ENCODE measurements around the gene TAF4.
"Not testable (repeated sequence)": the region's sequence is repeated elsewhere in the genome, so short reads cannot be mapped to it uniquely, and the experiment has no call there.

Gene TAF4

DNA sequence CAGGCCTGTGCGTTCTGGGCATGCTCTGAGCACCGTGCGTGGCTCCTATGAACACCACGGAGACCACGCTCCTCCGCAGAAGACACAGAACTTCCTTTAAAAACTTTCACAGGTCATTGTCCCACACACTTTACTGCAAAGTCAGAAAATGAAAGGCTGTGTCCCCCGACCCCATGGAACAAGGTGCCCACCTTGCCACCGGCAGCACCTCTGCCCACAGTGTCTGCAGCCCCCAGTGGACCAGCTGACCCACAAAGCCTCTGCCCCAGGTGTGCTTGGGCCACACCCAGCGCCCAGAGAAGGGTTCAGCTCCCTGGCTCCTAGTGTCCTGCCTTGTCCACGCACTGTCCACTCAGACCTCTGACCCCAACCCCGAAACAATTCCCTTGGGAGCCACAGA lies 8.7 kb downstream of the TAF4 start:
- DNase-seq: no peak

DNA sequence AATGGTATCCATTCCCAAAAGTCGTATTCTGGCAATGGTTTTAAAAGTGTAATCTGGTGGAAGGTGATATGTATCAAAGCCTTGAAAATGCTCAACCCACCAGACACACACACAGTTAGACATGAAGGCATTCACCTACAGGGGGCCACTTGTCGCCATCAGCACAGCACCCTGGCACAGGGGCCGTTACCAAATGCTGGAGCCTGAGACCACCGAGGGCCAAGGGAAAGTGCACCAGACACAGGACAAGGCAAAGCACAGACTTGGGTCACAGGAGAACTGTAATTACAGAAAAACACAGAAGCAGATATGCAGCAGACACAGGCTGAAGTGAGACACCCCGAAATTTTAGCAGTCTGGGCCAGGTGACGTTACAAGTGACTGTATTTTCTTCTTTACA lies 9.3 kb downstream of the TAF4 start:
- no peak for DNase-seq

DNA sequence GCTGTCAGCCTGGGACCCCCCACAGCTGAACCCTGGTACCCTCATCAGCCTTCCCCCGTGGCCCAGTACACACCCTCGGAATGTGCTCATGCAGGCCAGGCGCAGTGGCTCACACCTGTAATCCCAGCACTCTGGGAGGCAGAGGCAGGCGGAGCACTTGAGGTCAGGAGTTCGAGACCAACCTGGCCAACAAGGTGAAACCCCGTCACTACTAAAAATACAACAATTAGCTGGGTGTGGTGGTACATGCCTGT lies 9.9 kb downstream of the TAF4 start:
- not testable (repeated sequence) for DNase-seq

DNA sequence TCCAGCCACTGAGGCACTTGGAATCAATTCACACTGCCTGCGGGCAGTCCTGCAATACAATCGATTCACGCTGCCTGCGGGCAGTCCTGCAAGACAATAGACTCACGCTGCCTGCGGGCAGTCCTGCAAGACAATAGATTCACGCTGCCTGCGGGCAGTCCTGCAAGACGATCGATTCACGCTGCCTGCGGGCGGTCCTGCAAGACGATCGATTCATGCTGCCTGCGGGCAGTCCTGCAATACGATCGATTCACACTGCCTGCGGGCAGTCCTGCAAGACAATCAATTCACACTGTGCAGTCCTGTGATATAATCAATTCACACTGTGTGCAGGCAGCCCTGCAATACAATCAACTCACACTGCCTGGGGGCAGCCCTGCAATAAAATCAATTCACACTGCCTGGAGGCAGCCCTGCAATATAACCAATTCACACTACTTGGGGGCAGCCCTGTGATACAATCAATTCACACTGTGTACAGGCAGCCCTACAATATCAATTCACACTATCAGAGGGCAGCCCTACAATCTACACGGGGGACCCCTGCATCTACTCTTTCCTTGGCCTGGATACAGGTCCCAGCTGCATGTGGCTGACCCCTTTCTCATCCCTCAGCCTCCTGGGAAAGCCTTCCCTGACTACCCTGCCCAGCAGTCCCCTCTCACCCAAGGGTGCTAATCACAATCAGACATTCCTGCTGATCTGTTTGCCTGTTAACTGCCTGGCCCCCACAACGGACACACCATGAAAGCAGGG lies 10.4 kb downstream of the TAF4 start:
- no peak for DNase-seq

DNA sequence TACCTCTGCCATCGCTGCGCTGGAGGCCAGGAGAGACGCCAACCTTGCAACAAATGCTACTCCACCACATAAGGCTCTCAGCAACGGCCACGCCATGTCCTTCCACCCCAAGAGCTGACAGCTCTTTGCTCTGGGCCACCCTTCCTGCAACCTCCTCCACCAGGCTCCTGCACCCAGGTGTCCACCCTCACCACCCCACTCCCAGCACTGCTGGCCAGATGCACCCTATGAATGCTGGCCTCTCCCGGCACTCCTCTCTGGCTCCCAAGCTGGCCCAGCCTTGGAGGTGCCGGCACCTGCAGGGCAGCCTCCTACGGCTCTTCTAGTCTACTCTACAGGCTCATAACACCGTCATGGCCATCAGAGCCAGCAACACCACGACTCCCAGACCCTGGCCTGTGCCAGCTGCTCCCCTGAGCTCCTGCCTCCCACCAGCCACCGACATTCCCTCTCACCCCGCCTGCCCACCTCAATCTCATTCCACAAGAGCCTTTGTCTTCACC lies 11.2 kb downstream of the TAF4 start:
- DNase-seq: no peak

DNA sequence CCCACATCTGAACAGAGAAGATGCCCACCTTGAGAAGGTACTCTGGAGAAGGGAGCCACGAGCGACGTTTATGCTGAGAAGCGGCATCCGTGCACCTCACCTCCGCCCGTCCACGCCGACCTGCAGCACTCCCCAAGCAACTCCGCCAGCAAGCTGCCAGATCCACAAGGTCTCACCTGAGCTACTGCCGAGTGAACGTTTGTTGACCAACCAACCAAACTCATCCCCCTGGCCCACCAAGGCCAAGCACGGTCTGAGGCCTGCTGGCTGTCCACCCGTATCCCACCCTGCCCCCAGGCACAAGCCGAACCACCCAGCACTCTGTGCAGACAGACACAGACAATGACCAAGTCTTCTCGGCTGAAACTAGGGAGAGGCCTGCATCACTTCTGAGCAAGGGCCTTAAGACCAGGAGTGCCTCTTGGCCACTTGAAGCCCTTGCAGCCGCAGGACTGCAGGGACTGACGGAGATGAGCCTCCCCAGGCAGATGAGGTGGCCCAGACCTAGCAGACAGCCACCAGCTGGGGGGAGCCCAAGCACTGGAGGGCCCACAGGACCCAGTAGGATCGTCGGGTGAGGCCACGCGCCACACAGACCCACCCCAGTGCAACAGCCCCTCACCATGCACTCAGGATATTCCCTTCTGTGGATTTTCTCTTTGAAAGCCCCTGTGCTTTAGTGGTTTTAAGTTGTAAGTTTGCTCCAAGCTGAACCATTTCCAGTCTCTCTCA lies 12.1 kb downstream of the TAF4 start:
- DNase-seq: no peak

DNA sequence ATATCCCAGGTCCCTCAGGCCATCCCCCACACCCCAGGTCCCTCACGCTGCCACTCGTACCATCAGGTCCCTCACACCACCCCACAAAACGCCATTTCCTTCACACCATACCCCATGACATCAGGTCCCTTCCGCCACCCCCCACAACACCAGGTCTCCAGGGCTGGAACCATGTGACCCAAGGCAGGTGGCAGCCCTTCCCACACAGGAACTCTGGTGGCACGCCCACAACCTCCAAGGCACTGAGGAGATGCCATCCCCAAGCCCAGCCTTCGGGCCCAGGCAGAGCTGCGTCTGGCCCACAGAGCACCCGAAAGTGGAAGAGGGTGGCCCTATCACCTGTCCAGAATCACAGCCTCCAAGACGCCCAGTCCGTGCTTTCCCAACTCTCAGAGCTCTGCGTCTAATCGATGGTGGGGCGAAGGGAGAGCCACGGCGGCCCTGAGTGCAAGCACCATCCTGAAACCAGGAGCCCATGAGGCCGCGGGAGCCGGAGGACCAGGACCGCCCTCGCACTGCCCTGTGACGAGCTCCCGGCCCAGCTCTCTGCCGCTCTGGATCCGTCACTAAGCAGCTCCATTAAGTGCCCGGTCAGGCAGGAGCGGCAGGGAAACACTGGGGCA lies 12.7 kb downstream of the TAF4 start:
- DNase-seq: no peak

DNA sequence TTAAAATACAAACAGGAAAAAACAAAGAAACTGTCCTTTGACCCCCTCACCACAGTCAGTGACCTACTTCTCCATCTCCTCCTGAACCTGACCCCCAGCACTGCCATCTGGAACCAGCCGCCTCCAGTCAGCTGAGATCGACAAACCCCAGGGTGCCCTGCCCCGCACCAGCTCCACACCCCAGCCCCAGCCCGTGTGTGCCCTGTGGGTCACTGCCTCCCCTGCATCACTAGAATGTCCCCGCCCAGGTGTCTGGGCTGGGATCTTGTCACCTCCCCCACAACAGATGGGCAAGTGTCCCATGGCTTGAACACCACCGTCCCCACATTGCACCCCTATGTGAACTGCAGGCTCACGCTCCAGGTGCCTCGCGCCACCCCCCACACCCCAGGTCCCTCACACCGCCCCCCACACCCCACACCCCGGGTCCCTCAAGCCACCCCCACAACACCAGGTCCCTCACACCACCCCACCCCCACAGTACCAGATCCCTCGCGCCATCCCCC lies 13.3 kb downstream of the TAF4 start:
- no peak for DNase-seq

DNA sequence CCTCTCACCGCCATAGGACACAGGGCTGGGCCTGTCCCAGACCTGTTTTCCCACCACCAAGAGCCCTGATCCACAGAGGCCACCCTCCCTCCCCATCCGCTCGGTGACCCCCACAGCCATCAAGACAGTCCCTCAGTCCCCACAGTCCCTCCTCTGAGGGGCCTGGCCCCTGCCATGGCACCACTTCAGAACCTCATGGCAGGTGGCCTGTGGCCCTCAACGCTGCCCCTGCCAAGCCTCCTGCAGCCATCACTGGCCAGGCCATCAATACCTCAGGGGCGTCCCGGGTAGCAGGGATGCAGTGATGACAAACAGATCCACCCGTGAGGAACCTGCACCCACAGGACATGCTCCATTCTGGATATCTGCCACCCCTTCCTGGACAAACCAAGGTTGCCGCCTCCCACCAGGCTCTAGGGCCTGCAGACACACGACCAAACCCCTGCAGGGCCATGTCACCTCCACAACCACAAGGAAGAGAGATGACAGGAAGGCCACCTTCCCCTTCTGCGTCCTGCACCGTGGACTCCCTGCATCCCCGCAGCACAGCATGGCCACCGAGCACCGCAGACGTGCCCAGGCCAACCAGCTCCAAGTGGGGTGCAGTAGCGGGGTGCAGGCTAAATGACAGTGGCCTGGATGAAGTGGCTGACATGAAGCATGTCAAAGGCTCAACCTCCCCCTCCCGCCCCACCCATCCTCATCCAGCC lies 14.0 kb downstream of the TAF4 start:
- no peak for DNase-seq

DNA sequence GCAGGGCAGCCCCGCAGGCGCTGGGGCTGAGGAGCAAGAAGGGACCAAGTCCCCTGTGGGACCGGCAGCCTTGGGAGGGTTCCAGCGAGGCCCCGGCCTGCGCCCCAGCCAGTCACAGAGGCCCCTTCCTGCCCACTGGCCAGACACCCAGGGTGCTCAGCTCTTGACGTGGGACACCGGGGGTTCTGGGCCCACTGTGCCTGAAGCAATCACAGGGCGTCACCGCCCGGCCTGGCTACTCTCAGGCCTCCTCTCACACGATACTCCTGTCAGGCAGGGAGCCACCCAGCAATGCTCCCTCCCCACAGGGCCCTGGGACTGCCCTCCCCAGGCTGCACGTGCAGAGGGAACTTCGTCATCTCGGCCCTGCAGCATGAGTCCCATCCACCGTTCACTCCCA lies 14.5 kb downstream of the TAF4 start:
- no peak for DNase-seq

DNA sequence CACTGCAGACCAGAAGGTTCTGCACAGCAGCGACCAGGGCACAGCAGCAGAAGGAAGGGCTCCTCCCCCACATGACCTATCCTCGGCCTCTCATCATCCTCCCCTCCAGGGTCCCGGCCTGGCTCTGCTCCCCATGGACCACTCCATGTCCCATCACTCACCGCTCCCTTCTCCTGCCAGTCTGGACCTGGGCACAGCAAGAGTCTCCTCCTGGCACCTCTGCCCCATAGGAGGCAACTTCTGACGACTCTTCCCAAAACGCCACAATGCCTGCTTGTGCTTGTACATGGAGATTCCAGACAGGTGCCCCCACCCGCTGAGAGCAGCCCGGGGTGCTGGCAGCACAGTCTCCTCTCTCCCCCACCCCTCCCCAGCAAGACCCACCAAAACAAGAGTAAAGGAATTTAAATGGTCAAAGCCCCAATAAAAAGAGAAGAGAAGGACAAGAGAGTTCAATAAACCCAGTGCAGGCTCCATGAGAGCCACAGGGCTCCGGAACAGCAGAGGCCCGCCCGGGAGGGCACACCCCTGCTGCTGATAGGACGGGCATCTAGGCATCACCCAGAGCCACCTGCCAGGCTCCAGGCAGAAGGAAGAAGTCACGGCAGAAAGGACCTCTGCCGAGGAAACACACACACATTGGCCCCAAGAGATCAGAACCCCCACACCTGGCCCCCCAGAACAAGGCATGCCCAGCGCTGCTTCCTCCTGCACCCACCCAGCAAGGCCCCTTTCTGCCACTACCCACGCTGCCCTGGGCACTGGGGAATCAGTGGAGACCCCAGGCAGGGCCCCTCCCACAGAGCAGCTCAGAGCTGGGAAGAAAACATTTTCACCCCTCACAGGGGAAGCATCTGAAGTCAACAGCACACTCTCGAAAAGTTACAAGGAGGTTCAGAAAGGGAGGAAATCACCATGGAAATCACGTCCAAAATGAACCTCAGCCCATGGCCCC lies 15.2 kb downstream of the TAF4 start:
- DNase-seq: no peak

DNA sequence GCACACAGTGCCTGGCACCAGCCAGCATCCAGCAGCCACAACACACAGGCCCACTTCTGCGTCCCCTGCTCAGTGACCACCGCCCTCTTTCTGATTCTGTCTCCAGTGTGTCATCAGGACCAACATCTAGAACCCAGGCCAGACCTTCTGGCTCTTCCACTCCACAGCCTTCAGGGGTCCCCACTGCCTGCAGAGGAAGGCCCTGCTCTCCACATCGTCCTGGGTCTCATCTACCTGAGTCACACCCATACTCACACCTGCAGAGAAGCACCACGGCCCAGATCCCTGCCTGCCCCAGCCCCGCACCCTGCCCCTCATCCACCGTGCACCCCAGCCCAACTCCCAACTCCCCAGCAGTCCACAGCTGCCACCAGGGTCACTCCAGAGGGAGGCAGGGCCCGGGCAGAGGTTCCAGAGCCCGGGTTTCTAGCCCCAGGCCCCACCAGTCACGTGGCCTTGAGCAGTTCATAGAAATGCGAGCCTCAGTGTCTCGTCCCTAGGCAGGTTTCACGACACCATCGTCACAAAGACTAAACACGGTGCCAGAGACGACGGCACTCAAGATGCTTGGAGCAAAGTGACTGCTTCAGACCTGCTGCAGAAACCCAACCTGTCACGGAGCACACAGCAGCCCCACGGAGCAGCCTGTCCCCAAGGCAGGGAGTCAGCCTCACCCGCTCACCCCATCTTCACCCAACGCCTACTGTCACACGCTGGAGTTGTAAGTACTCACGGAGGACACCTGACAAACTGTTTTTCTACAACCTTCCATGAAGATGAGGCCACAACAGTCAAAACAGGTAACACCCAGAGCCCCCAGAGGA lies 16.1 kb downstream of the TAF4 start:
- DNase-seq: no peak

DNA sequence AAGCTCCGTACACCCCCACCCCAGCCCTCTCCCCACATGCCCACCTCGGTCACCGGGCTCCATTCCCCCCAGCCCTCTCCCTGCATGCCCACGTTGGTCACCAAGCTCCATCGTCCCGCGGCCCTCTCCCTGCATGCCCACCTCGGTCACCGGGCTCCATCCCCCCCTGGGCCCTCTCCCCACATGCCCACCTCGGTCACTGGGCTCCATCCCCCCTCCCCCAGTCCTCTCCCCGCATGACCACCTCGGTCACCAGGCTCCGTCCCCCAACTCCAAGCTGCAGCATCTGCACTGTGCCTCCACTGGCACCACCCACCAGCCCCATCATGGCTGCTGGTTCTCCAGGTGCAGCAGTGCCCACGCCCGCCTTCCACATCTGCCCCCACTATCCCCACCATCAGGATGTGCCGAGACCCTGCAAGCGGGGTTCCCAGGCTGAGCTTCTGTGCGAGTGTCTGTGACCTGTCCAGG lies 16.8 kb downstream of the TAF4 start:
- no peak for DNase-seq

DNA sequence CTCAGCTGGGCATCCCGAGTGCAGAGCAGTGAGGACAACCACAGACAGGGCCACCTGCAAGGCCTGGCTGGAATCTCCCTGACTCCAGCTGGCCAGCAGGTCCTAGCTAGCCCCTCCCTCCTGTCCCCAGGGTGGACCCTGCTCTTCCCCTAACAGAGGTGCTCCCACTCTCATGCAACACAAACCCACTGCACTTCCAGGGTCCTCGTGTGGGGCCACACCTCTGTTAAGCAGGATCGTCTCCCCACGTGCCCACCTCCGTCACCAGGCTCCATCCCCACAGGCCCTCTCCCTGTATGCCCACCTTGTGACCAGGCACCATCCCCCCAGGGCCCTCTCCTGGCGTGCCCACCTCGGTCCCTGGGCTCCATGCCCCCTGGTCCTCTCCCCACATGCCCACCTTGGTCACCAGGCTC lies 17.3 kb downstream of the TAF4 start:
- no peak for DNase-seq

DNA sequence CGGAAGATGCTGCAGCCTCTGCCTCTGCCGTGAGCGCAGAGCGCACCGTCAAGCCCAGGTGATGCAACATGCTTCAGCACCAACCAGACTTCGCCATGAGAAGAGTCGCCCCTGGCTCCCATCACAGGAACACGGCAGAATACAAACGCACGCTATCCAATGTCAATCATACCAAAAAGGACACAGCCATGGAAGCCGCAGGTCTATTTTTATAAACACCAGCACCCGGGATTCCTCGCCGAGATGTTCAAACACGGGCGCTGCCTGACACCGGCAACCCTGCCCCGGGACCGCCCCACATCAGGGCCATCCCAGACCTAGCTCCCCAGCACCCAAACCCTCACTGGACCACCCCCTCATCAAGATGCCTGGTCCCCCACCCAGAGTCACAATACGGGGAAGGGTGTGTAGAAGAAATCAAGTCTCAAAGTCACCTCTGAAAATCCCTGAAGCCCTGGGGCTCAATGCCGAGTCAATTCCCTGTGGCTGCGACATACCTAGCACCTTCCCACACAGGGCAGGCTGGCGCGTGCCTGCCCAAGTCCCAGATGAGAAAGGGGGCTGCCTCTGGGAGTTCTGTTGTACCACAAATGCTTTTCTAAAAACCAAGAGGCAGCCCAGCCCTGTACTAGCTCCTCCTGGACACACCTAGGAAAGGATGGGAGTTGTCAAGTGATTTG lies 17.9 kb downstream of the TAF4 start:
- no peak for DNase-seq

DNA sequence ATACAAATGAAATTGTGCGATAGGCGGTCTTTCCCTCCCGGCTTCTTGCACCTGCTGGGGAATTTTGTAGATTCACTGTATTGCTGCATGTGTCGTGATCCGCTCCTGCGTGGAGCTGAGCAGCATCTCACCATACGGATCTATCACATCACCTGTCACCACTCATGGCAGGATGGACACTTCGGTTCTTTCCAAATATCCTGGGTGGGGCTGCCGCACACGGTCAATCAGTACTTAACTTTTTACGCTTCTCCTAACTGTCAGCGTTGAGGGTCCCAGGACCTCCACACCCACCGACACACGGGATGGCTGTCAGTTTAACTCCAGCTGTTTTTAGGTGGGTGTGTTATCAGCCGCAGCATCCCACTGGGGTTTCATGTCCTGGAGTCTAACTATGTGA lies 19.2 kb downstream of the TAF4 start:
- no peak for DNase-seq

DNA sequence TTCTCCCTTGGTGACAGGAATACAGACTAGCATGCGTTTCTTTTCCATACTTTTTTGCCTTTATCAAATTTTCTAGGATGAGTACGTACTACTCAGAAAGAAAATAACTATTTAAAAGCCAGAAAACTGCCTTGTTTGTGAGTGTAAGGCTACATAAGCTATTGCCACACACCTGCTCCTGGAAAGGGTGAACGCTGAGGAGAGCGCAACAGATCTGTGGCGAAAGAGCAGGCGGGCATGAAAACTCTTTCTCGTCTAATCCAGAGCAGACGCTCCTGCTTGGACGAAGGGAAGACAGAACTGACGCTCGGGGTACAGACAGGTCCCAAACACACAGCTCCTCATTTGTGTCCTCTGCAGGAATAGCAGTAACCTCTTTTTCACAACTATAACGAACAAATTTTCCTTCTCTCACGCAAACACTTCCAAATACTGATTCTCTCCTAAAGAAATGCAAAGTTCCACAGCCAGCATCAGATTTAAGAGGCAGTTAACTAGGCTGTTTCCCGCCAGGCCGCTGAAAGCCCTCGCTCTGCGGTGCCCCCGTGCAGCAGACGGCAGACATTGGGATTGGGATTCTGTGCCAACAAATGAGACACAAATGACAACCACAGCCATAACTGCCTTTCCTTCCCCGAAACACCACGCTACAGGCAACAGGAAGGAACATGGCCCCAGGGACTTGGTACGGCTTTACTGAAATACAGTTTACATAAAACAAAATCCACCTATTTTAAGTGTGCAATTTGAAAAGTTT lies 20.0 kb downstream of the TAF4 start:
- DNase-seq: no peak

DNA sequence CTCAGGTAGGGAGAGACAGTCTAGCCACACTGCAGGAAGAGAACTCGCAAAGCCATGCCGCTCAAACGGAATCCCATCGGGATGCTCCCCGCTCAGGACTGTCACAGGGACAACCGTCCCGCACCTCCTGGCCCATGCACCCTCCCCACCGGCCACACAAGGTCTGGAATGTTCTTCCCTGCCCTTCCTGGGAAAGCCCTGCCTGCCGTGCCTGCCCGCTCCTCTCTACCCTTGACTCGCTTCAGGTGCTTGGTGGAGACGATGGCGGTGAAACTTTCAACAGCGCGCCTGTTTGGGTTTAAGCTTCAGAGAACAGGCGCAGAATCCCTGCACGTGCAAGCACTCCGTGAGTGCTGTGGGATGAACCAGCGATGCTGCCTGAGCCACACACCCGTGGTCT lies 20.6 kb downstream of the TAF4 start:
- DNase-seq: no peak

DNA sequence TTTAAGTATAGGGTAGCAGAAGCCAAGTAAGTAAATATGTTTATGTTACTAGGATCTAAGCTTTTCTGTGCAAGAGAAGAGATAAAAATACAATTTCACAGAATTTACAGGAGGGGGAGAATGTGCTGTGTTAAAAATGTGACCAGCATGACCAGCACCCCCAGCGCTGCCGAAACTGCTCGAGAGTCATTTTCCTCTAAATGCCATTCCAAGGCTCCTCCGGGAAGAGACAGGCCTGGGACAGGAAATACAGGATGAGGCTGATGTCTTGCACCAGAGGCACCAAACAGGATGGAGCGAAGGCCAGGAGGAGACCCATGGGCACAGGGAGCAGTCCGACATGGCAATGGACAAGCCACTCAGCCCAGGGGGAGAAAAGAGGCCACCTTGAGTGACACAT lies 21.1 kb downstream of the TAF4 start:
- DNase-seq: no peak

Measured in stimulated activated CD4-positive, alpha-beta T cell treated with anti-CD3 and anti-CD28 coated beads, Interleukin-2, amount 100 ng/mL, for 24 hours (primary cell).